GM21515 (cell line): ENCODE results near the gene GSTO2.

Experiments used
- ATAC-seq: cut with Tn5 transposase; IDR thresholded peaks from one replicate; pipeline ENCODE4 v1.9.1; 2021; ENCODE audit not compliant: unreplicated experiment

Gene GSTO2

DNA sequence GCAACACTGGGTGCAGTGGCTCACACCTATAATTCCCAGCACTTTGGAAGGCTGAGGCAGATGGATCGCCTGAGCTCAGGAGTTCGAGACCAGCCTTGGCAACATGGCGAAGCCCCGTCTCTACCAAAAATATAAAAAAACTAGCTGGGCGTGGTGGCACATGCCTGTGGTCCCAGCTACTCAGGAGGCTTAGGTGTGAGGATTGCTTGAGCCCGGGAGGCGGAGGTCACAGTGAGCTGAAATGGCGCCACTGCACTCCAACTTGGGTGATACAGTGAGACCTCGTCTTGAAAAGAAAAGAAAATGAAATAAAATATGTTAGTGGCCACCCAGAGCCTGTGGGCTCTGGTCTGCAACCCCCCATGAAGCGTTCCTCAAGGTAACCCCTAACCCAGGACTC, 55.9 kb downstream of the GSTO2 start:
- no peak for ATAC-seq

DNA sequence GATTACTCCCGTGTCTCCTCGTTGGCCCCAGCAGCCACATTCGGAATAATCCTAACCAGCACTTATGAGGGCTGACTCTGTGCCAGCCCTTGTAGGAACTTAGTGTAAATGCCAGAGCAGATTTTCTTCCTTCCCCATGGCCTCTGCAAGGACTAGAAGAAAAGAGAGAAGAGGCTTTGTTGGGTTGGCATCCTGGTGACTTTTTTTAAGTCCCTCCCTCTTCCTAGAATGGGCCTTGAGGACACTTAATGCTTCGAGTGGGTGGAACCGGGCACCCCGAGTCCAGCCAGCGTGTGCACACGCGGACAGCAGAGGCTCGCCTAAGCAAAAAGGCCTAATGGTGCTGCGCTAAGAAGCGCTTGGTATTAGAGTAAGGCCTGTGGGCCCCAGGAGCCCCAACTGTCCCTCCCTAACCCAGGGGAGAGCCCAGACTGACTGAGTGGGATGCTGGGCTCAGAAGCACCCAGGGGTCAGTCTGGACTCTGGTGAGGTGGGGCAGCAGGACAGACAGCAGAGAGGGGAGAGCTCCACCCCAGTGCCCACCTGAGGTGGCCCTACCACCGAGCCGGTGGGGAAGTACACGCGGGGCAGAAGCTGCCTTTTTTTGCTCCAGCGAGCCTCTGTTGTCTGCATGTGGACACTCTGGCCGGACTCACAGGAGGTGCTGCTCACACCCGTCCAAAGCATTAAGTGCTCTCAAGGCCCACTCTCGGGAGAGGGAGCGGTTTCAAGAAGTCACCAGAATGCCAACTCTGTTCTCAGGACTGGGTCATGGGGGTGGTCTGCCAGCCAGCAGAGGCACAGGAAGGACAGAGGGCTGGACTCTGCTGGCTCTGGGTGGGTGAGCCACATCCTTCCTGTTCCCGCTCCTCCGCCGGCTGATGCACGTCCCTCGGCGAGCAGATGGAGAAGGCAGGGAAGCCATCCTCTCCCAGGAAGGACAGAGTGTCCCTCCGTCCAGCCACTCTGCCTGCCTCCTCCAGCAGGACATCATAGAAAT, 56.8 kb downstream of the GSTO2 start:
- no peak for ATAC-seq

GRCh38 chr10:104326991-104327610, 58.1 kb downstream of the GSTO2 start:
- no peak for ATAC-seq

GRCh38 chr10:104327745-104328645, 59.0 kb downstream of the GSTO2 start:
- no peak for ATAC-seq

- ATAC-seq = no peak
Measured at GRCh38 chr10:104328646-104328895, 59.6 kb downstream of the GSTO2 start.

GRCh38 chr10:104328896-104329710, 60.1 kb downstream of the GSTO2 start:
- ATAC-seq = peak; percentile 49

DNA sequence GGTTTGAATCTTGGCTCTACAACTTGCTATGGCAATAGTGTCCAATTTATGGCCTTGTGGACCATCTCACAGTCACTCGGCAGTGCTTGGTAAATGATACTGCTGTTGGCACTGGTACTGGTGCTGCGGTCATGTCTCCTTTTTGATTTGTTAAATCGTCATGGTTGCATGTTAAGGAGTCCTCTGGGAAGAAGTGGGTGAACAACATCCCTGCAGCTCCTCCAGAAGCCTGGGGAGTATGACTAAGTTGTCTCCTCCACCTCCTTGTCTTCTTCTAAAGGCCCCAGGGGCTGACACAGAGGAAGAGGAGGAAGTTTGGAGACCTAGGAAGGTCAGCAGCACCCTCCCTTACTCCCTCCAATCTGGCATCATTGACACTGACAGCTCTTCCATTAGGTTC, 60.8 kb downstream of the GSTO2 start:
- ATAC-seq = no peak

GRCh38 chr10:104330168-104331110, 61.5 kb downstream of the GSTO2 start:
- no peak for ATAC-seq

DNA sequence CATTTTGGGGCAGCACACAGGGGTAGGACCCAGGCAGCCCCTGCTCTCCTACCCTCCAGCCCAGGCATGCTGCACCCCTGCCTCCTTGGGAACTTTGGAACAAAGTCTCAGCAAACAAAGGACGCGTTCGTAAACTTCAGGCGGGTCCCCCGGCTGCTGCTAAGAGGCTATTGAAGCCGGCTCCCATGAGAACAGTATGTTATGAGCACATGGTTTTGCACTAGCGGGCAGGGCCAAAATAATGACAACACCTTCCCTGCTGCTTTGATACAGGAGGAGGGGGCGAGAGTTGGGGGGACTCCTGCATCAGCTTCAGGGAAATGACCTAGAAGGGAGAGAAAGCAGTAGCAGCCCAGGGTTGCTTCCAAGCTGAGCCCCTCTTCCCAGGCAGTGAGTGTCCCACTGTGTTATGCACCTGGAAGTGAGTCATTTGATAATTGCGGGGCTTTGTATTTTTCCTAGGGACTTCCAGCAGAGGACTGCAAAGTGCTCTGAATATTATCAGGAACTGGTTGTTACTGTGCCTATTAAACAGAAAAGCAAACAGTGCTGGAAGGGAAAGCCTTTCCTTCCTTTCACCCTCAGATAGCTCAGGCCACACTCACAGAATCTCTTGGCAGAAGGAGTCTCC, 62.3 kb downstream of the GSTO2 start:
- ATAC-seq = no peak

DNA sequence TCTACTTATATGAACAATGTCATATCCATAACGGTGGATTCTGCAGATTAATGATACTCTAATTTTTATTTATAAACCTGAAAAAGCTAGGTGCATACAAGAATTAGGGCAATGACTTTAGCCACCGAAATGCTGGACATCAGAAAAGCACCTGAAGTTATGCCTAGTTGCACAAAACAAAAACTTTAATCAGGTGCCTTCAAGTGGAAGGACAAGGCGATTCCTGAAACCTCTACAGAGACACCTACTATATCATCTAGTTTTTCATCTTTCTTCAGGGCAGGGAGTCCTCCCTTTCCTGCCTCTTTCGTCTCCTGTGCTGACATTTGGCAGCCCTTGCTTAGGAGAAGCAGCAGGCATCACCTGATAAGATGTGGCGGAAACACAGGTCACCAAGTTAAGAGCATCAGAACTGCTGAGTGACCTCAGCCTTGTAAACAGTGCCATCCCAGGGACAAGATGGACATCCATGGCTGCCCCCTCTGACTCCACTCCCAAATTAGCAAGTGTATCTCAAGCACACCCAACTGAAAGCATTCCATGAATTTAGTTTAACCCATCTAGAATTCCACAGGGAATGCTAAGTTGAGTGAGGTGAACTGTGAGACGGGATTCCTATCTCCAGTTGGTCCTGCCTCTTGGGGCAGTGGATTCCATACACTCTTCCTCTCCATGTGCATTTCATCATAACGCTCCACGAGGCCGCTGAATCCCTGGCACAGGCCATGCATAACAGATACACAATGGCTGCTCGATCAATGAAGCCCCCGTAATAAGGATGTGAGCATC, 63.5 kb downstream of the GSTO2 start:
- ATAC-seq = no peak

DNA sequence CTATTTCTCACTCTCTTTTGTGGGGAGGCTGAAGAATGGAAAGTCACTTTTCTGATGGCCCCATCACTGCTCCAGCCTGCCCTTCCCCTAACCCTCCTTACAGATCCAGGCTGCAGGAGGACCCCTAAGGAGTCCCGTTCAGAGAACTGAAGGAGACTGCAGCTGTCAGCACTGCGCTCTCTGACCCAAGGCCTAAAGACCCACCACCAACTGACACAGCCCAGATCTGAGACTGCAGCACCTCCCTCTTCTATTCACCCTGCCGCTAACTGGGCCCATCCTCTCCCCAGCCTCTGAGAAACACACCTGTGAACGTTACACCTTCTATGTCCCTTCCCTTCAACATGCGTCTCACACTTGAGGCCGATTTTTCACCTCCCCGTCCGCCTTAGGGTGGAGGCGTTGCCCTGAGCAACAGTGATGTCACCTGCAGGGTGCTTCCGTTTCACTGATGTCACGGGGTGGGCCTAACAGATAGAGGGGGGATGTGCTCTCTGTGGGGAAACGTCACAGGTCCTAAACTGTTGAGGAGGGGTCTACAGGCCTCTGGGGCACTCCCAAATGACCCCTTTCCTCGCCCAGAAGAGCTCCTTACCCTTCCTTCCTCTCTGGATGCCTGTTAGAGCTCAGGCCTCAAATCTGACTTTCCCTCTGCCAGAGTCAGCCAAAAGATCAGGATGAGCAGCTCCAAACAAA, 64.2 kb downstream of the GSTO2 start:
- ATAC-seq = no peak

DNA sequence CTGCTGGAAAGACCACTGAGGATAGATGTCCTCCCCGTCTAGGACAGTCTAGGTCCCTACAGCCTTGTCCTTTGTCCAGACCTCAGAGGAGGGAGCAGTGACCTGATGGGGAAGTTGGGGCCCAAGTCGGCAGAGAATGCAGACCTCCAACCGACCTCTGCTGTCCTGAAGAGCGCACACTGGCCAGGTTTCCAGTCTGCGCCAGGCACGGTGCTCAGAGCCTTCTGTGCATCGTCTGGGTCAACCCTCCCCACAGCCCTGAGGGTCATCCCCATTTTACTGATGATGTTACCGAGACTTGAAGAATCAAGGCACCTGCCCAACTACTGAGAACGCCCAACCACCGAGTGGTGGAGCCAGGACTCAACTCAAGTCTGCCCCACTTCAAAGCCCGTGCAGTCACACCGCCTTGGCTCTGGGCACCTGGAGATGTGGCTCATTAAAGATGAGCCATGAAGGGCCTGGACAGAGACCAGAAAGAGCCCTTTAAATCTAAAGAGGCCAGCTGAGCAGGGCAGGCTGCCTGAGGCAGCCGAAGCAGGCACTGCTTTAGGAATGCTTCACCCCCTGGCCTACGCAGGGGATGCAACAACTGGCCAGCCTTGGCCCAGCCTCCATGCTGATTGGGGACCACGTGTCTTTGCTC, 64.9 kb downstream of the GSTO2 start:
- ATAC-seq = no peak

- no peak for ATAC-seq
Measured at GRCh38 chr10:104334561-104334960, 65.6 kb downstream of the GSTO2 start.

GRCh38 chr10:104334965-104335650, 66.1 kb downstream of the GSTO2 start:
- no peak for ATAC-seq

- ATAC-seq = peak; percentile 32
Measured at GRCh38 chr10:104336821-104337467, 68.0 kb downstream of the GSTO2 start.

DNA sequence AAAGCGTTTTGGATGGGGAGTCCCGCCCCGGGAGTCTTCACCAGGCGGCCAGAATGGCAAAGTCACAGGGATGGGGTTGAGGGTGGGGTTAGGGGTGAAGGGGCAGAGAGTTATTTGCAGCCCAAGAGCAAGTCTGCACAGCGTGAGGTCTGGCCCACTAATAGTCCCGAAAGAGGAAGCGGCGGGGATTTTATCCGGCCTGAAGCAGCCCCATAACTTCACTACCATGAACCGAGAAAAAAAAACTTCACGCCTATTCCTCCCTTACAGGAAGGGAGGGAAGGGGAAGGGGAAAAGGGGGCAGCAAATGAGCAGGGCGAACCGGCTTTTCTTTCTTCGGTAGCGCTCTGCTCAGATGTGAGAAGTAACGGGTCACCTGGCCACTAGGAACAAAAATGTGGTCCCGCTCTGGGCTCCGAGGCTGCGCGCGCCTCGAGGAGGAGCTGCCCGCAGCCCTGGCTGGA, 68.6 kb downstream of the GSTO2 start:
- peak; percentile 48 for ATAC-seq
